GM10266 (cell line): ENCODE data around the gene TACR1.
"Not testable (repeated sequence)": the region's sequence is repeated elsewhere in the genome, so short reads cannot be mapped to it uniquely, and the experiment has no call there.

Experiments used
- DNase-seq: peaks from one replicate; pipeline ENCODE4 v3.0.0; 2012; ENCODE audit errors: extremely low spot score
- CTCF ChIP-seq: IDR thresholded peaks from 2 replicates; pipeline ENCODE4 v1.5.1; 2012; ENCODE audit warnings: mild to moderate bottlenecking, low read depth; ENCODE audit not compliant: control insufficient read depth, insufficient read depth; ENCODE audit errors: missing control alignments

Gene TACR1

GRCh38 chr2:75199428-75200011 lies at the start of gene TACR1:
TACR1 (minus strand) TSS chr2:75199520; CDS start chr2:75198934, 586 bp downstream.
- TF ChIP-seq CTCF = peak; percentile 60
- DNase-seq = peak; percentile 58

GRCh38 chr2:75248581-75248980 lies 49.3 kb upstream of the TACR1 start:
- not testable (repeated sequence) for DNase-seq

GRCh38 chr2:75246441-75247167 lies 47.3 kb upstream of the TACR1 start:
- no peak for DNase-seq
- TF ChIP-seq CTCF = no peak

DNA sequence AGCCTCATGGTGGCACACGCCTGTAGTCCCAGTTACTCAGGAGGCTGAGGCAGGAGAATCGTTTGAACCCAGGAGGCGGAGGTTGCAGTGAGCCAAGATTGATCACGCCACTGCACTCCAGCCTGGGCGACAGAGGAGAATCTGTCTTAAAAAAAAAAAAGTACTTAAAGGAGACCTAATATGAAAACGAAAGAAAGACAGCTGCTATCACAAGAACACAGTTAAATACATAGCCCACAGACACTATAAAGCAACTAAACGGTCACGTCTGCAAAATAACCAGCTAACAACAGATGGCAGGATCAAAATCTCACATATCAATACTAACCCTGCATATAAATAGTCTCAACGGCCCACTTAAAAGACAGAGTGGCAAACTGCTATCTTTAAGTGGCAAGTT lies 43.9 kb upstream of the TACR1 start:
- DNase-seq = no peak
- no peak for TF ChIP-seq CTCF

GRCh38 chr2:75241696-75242095 lies 42.4 kb upstream of the TACR1 start:
- TF ChIP-seq CTCF = peak; percentile 33
- DNase-seq = peak; percentile 13

DNA sequence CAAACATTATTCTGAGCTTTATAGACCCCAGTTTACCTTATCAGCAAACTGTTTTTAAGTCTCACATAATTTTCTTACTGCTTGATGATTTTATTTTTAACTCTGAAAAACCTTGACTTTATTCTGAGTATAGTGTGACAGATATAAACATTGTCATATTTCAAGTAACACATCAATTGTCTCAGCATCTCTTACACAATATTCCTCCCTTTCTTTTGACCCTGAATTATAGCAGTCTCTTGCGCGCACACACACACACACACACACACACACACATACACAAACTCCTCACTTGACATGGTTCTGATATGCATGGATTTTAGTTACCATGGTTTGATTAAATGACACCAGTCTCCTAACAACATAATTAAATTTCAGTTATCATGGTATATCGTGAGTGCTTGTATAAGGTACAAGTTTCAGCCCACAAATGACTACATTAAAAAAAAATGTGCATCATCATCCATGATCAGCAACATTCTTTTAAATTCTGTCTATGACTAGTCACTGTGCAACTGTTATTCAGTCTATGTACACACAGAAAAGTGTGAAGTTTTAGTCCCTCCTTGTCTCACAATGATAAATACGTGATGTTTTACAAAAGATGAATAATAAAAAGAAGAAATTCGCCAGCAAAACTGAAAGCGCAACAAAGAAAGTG lies 39.5 kb upstream of the TACR1 start:
- no peak for DNase-seq
- TF ChIP-seq CTCF = no peak

DNA sequence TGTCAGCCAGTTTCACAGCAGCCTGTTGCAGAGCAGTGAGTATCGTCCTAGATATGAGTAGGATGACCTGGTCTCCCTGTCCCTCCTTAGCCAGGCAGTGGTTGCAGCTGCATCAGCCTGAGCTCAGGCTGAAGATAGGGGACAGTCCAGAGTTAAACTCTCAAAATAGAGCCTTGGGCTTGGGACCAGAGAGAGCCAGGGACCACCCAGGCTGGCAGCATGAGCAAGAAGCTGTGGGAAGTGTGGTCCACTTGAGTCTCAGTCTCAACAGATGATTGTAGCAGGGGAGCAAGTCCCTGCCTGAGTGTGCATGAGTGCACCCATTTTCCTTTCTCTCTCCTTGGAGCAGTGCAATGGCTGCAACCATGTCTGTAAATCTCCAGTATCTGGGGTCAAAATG lies 38.0 kb upstream of the TACR1 start:
- no peak for TF ChIP-seq CTCF
- DNase-seq = no peak

GRCh38 chr2:75233965-75234364 lies 34.6 kb upstream of the TACR1 start:
- no peak for TF ChIP-seq CTCF
- no peak for DNase-seq
